H9 (cell line): ENCODE measurements around the gene ATP2A1. TPM values are rescaled to one million over a fixed set of nuclear protein-coding genes. Genes with fewer than 3 reads are reported as not detected.

Experiments
- DNase-seq: peaks from one replicate; pipeline ENCODE4 v3.0.0-alpha.2; 2017
- H2AFZ ChIP-seq: one replicate; pipeline ENCODE4 v1.6.1; 2013; ENCODE audit warnings: mild to moderate bottlenecking, low read length, control low read depth, moderate library complexity
- H2AK5ac ChIP-seq: 2 replicates; pipeline ENCODE4 v1.6.1; 2013; ENCODE audit warnings: low read length, control low read depth, mixed read lengths; ENCODE audit not compliant: insufficient read length
- H2BK120ac ChIP-seq: one replicate; pipeline ENCODE4 v1.6.1; 2013; ENCODE audit warnings: low read depth, mild to moderate bottlenecking, low read length, control low read depth, inconsistent platforms; ENCODE audit not compliant: poor library complexity, severe bottlenecking
- H2BK12ac ChIP-seq: 2 replicates; pipeline ENCODE4 v1.6.1; 2013; ENCODE audit warnings: low read length, control low read depth, mixed read lengths, low read depth; ENCODE audit not compliant: insufficient read length
- H2BK15ac ChIP-seq: 2 replicates; pipeline ENCODE4 v1.6.1; 2013; ENCODE audit warnings: low read depth, low read length, control low read depth
- H2BK20ac ChIP-seq: one replicate; pipeline ENCODE4 v1.6.1; 2013; ENCODE audit warnings: low read depth, mild to moderate bottlenecking, low read length, control low read depth, inconsistent platforms; ENCODE audit not compliant: poor library complexity, severe bottlenecking
- H2BK5ac ChIP-seq: 2 replicates; pipeline ENCODE4 v1.6.1; 2013; ENCODE audit warnings: low read length, control low read depth, mixed read lengths; ENCODE audit not compliant: insufficient read length
- H3K14ac ChIP-seq: 2 replicates; pipeline ENCODE4 v1.6.1; 2013; ENCODE audit warnings: low read length, control low read depth; ENCODE audit not compliant: insufficient read depth
- H3K18ac ChIP-seq: 2 replicates; pipeline ENCODE4 v1.6.1; 2013; ENCODE audit warnings: low read depth, mild to moderate bottlenecking, mixed read lengths, low read length, control low read depth; ENCODE audit not compliant: insufficient read length
- H3K23ac ChIP-seq: 2 replicates; pipeline ENCODE4 v1.6.1; 2013; ENCODE audit warnings: low read length, control low read depth, mixed read lengths, low read depth; ENCODE audit not compliant: insufficient read length
- H3K23me2 ChIP-seq: 2 replicates; pipeline ENCODE4 v1.6.1; 2013; ENCODE audit warnings: low read depth, mild to moderate bottlenecking, mixed read lengths, low read length, control low read depth; ENCODE audit not compliant: insufficient read length, poor library complexity, severe bottlenecking
- H3K27ac ChIP-seq: 2 replicates; pipeline ENCODE4 v1.5.1; 2013; ENCODE audit warnings: low read length, control low read depth, mixed read lengths, low read depth; ENCODE audit not compliant: insufficient read length
- H3K27me3 ChIP-seq: 2 replicates; pipeline ENCODE4 v1.6.1; 2013; ENCODE audit warnings: low read length, control low read depth, inconsistent platforms; ENCODE audit not compliant: insufficient read depth
- H3K4ac ChIP-seq: 2 replicates; pipeline ENCODE4 v1.6.1; 2013; ENCODE audit warnings: low read depth, mild to moderate bottlenecking, control low read depth, inconsistent platforms, low read length, moderate library complexity
- H3K4me1 ChIP-seq: 2 replicates; pipeline ENCODE4 v1.6.1; 2013; ENCODE audit warnings: low read length, control low read depth, inconsistent platforms; ENCODE audit not compliant: insufficient read depth
- H3K4me2 ChIP-seq: 2 replicates; pipeline ENCODE4 v1.6.1; 2013; ENCODE audit warnings: low read length, control low read depth, mixed read lengths; ENCODE audit not compliant: insufficient read length, insufficient read depth
- H3K56ac ChIP-seq: 2 replicates; pipeline ENCODE4 v1.6.1; 2013; ENCODE audit warnings: low read depth, mild to moderate bottlenecking, mixed read lengths, low read length, control low read depth; ENCODE audit not compliant: insufficient read length
- H3K79me1 ChIP-seq: 2 replicates; pipeline ENCODE4 v1.6.1; 2013; ENCODE audit warnings: low read depth, mild to moderate bottlenecking, moderate library complexity, low read length, control low read depth, inconsistent platforms; ENCODE audit not compliant: insufficient read depth, poor library complexity, severe bottlenecking
- H3K79me2 ChIP-seq: 2 replicates; pipeline ENCODE4 v1.6.1; 2013; ENCODE audit warnings: low read length, control low read depth, inconsistent platforms; ENCODE audit not compliant: insufficient read depth
- H3K9ac ChIP-seq: 2 replicates; pipeline ENCODE4 v1.6.1; 2013; ENCODE audit warnings: low read length, control low read depth, mixed read lengths; ENCODE audit not compliant: insufficient read length; ENCODE audit errors: extremely low read depth
- H3K9me3 ChIP-seq: one replicate; pipeline ENCODE4 v1.6.1; 2013; ENCODE audit warnings: low read depth, low read length, inconsistent platforms; ENCODE audit not compliant: control insufficient read depth
- H3T11ph ChIP-seq: one replicate; pipeline ENCODE4 v1.6.1; 2013; ENCODE audit warnings: mild to moderate bottlenecking, low read length, control low read depth, inconsistent platforms
- H4K20me1 ChIP-seq: one replicate; pipeline ENCODE4 v1.6.1; 2013; ENCODE audit not compliant: control insufficient read depth, insufficient read length, insufficient read depth
- H4K5ac ChIP-seq: 2 replicates; pipeline ENCODE4 v1.6.1; 2013; ENCODE audit warnings: low read depth, mild to moderate bottlenecking, mixed read lengths, low read length, control low read depth; ENCODE audit not compliant: insufficient read length
- H4K8ac ChIP-seq: replicated peaks from 2 replicates; pipeline ENCODE4 v1.6.1; 2013; ENCODE audit warnings: low read length, control low read depth, mixed read lengths, low read depth; ENCODE audit not compliant: insufficient read length
- H4K91ac ChIP-seq: 2 replicates; pipeline ENCODE4 v1.6.1; 2013; ENCODE audit warnings: low read depth, mild to moderate bottlenecking, moderate library complexity, mixed read lengths, low read length, control low read depth; ENCODE audit not compliant: insufficient read length
- H3K27ac Mint-ChIP-seq, 3 experiments: 2 replicates in 2 of 3; 3 replicates in 1 of 3; pipeline ENCODE4 v1.8.0; 2020 to 2021; ENCODE audit warnings: mixed read lengths in 3 of 3, mild to moderate bottlenecking in 1 of 3, moderate library complexity in 1 of 3
- H3K27me3 Mint-ChIP-seq: 2 replicates; pipeline ENCODE4 v1.8.0; 2021; ENCODE audit warnings: low read depth, mild to moderate bottlenecking, moderate library complexity, mixed read lengths
- H3K36me3 Mint-ChIP-seq, 3 experiments: 2 replicates in 2 of 3; 3 replicates in 1 of 3; pipeline ENCODE4 v1.8.0; 2020 to 2021; ENCODE audit warnings: low read depth in 3 of 3, mixed read lengths in 3 of 3; ENCODE audit not compliant: insufficient read depth in 1 of 3
- H3K4me1 Mint-ChIP-seq, 2 experiments: 2 replicates each; pipeline ENCODE4 v1.8.0; 2020; ENCODE audit warnings: mixed read lengths in 2 of 2
- H3K4me3 Mint-ChIP-seq, 2 experiments: 2 replicates in 1 of 2; 3 replicates in 1 of 2; pipeline ENCODE4 v1.8.0; 2020 to 2021; ENCODE audit warnings: mild to moderate bottlenecking in 2 of 2, mixed read lengths in 2 of 2, moderate library complexity in 1 of 2
- H3K9me3 Mint-ChIP-seq, 2 experiments: 2 replicates in 1 of 2; 3 replicates in 1 of 2; pipeline ENCODE4 v1.8.0; 2020; ENCODE audit warnings: mild to moderate bottlenecking in 2 of 2, mixed read lengths in 2 of 2, moderate library complexity in 1 of 2
- CTCF ChIP-seq: fragments of 200-600 bp; sonication (generic); conservative IDR thresholded peaks from 3 replicates; pipeline ENCODE4 v1.8.0; 2021; ENCODE audit warnings: antibody characterized with exemption, mild to moderate bottlenecking
- WGBS: extraction: QIAGEN DNeasy Blood & Tissue Kit; methylation state at CpG from one replicate; pipeline ENCODE4 v1.1.7; 2013; ENCODE audit warnings: missing lambda C conversion rate, low lambda C conversion rate, mixed read lengths; ENCODE audit not compliant: insufficient read length; ENCODE audit errors: extremely low coverage; 5-methylcytosine and 5-hydroxymethylcytosine counted together
- total RNA-seq: library from RNA; stranded (reverse); gene quantifications from 2 replicates; pipeline ENCODE4 v1.2.1, GENCODE V29; 2021

Gene ATP2A1
- total RNA-seq, 1 experiment from 2014 or later, result 4.6 TPM

GRCh38 chr16:28875134-28876018 lies 2.9 kb upstream of the ATP2A1 start:
- no peak overlapping the region for H4K5ac ChIP-seq
- no peak overlapping the region for H2BK5ac ChIP-seq
- no peak overlapping the region for H2BK12ac ChIP-seq
- H3K27ac ChIP-seq, result no peak overlapping the region
- no peak overlapping the region for H3K4me2 ChIP-seq
- peaks cover 5% of the 10 kb centered on the region for H4K20me1 ChIP-seq
- H3K9me3 Mint-ChIP-seq, result no peaks in the 10 kb centered on the region; a peak in 2 of 5 replicates
- no peaks in the 10 kb centered on the region for H3K4me1 ChIP-seq
- no peak overlapping the region for H2AK5ac ChIP-seq
- no peaks in the 10 kb centered on the region for H3K27me3 ChIP-seq
- no peaks in the 10 kb centered on the region for H3K79me1 ChIP-seq
- H3K4me1 Mint-ChIP-seq, result peaks cover 20 to 41% of the 10 kb centered on the region in 2 experiments
- no peaks in the 10 kb centered on the region for H3K79me2 ChIP-seq
- TF ChIP-seq CTCF, result no peak
- H3T11ph ChIP-seq, result no peak overlapping the region
- no peak overlapping the region for H3K18ac ChIP-seq
- no peak overlapping the region for H3K56ac ChIP-seq
- H3K4me3 Mint-ChIP-seq, result no peak overlapping the region
- H4K91ac ChIP-seq, result no peak overlapping the region
- H3K36me3 Mint-ChIP-seq, result peaks cover under 1 to 34% (median 26%) of the 10 kb centered on the region in 3 experiments; a peak in 6 of 7 replicates
- no peak for DNase-seq
- no peak overlapping the region for H2BK120ac ChIP-seq
- peaks cover 2% of the 10 kb centered on the region for H3K27me3 Mint-ChIP-seq
- no peak overlapping the region for H2BK15ac ChIP-seq
- H3K27ac Mint-ChIP-seq, result peak overlapping the region in 2 of 3 experiments; percentile 27 to 63; a peak in 1 of 7 replicates
- H3K4ac ChIP-seq, result no peak overlapping the region
- no peak overlapping the region for H3K9ac ChIP-seq
- no peak overlapping the region; the same call in 1 of the 2 replicates for H3K14ac ChIP-seq
- no peak overlapping the region for H2AFZ ChIP-seq
- H3K9me3 ChIP-seq, result no peaks in the 10 kb centered on the region
- WGBS, result no CpG with 5 or more reads among the region's 13 CpGs
- peaks cover 10% of the 10 kb centered on the region for H3K23me2 ChIP-seq
- no peak overlapping the region for H2BK20ac ChIP-seq
- no peak overlapping the region for H3K23ac ChIP-seq
- no peak overlapping the region for H4K8ac ChIP-seq
